Epithelial cell of proximal tubule (primary cell): ENCODE data around the gene GIMAP7. TPM values are rescaled to one million over a fixed set of nuclear protein-coding genes. Genes with fewer than 3 reads are reported as not detected.
"Not testable (repeated sequence)": the region's sequence is repeated elsewhere in the genome, so short reads cannot be mapped to it uniquely, and the experiment has no call there.

Experiments used
- DNase-seq: peaks from one replicate; pipeline ENCODE4 v3.0.0-alpha.2; 2011; ENCODE audit warnings: low read depth
- H3K4me3 ChIP-seq: 2 replicates; pipeline ENCODE4 v1.5.1; 2011; ENCODE audit warnings: low read depth, mild to moderate bottlenecking, low read length
- CTCF ChIP-seq: conservative IDR thresholded peaks from 2 replicates; pipeline ENCODE4 v1.5.1; 2012; ENCODE audit warnings: low read depth, mild to moderate bottlenecking, low read length
- total RNA-seq: library from RNA; depleted of rRNA; stranded (reverse); fragments of >200 nt; gene quantifications from 2 replicates; pipeline ENCODE4 v1.2.3, GENCODE V29; 2015

Gene GIMAP7
- total RNA-seq, 1 donor from 2014 or later: not detected

- TF ChIP-seq CTCF: no peak
- no peak for DNase-seq
- no peak overlapping the region for H3K4me3 ChIP-seq
These were observed 3.6 kb upstream of the GIMAP7 start for GRCh38 chr7:150511048-150511447.

GRCh38 chr7:150513758-150514157 lies 914 bp upstream of the GIMAP7 start:
- TF ChIP-seq CTCF: no peak
- no peak for DNase-seq
- H3K4me3 ChIP-seq: no peak overlapping the region

GRCh38 chr7:150515248-150516147 lies 826 bp downstream of the GIMAP7 start:
- TF ChIP-seq CTCF: no peak
- DNase-seq: no peak
- H3K4me3 ChIP-seq: no peak overlapping the region

- no peak overlapping the region for H3K4me3 ChIP-seq
- TF ChIP-seq CTCF: no peak
- DNase-seq: no peak
These were observed 2.5 kb downstream of the GIMAP7 start for GRCh38 chr7:150516956-150517745.

- H3K4me3 ChIP-seq: no peak overlapping the region
- TF ChIP-seq CTCF: no peak
- DNase-seq: no peak
These were observed 4.6 kb downstream of the GIMAP7 start for GRCh38 chr7:150519310-150519709.

- TF ChIP-seq CTCF: no peak
These were observed 5.5 kb downstream of the GIMAP7 start for GRCh38 chr7:150520145-150520544.

GRCh38 chr7:150522931-150523330 lies 8.3 kb downstream of the GIMAP7 start:
- H3K4me3 ChIP-seq, DNase-seq: not testable (repeated sequence)

More at GRCh38 chr7:150520145-150520544, 5.5 kb downstream of the GIMAP7 start:
- H3K4me3 ChIP-seq: no peak overlapping the region
- DNase-seq: no peak
